ENCODE measurements around the gene ERFE. TPM values are rescaled to one million over a fixed set of nuclear protein-coding genes. Genes with fewer than 3 reads are reported as not detected.

ERFE gene
- total RNA-seq, 1 experiment from 2014 or later, result 10.3 TPM

GRCh38 chr2:238121511-238122286, 37.1 kb upstream of the ERFE start:
- no peaks in the 10 kb centered on the region for H3K36me3 ChIP-seq (ENCODE audit: control insufficient read depth, insufficient read depth, low read length)
- ChIA-PET CTCF (no interaction called here), POLR2A (no interaction called here)
- in situ Hi-C loops (cut with HindIII; ENCODE audit: low pct_unique_long_range_greater_than_20kb, low sequenced_read_pairs), result no loop called here
- no peak overlapping the region for H3K4me3 ChIP-seq (ENCODE audit: low read depth in 2 of 2, low read length in 2 of 2)
- intact Hi-C loops (cut with micrococcal nuclease; ENCODE audit: unreplicated experiment), result no loop called here
- no peaks in the 10 kb centered on the region for H3K4me1 ChIP-seq (ENCODE audit: control insufficient read depth, insufficient read depth, low read length)
- H3K27me3 ChIP-seq (ENCODE audit: control insufficient read depth, insufficient read depth, low read length), result no peaks in the 10 kb centered on the region
- no peaks in the 10 kb centered on the region for H3K9me3 ChIP-seq (ENCODE audit: control insufficient read depth, insufficient read depth, low read depth, low read length)
- no TSS peak for BruUV-seq (replicated peaks)
- TF ChIP-seq POLR2AphosphoS5 (IDR thresholded peaks at IDR 0.05; ENCODE audit: low read depth, low read length) (no peak), CTCF (IDR thresholded peaks at IDR 0.05) (no peak), TCF7L2 (IDR thresholded peaks at IDR 0.05; ENCODE audit: low read depth, low read length) (no peak), SIN3A (IDR thresholded peaks at IDR 0.05; ENCODE audit: borderline replicate concordance, insufficient read depth, low read depth, low read length) (no peak)
- TF ChIP-seq, protein P1, sequence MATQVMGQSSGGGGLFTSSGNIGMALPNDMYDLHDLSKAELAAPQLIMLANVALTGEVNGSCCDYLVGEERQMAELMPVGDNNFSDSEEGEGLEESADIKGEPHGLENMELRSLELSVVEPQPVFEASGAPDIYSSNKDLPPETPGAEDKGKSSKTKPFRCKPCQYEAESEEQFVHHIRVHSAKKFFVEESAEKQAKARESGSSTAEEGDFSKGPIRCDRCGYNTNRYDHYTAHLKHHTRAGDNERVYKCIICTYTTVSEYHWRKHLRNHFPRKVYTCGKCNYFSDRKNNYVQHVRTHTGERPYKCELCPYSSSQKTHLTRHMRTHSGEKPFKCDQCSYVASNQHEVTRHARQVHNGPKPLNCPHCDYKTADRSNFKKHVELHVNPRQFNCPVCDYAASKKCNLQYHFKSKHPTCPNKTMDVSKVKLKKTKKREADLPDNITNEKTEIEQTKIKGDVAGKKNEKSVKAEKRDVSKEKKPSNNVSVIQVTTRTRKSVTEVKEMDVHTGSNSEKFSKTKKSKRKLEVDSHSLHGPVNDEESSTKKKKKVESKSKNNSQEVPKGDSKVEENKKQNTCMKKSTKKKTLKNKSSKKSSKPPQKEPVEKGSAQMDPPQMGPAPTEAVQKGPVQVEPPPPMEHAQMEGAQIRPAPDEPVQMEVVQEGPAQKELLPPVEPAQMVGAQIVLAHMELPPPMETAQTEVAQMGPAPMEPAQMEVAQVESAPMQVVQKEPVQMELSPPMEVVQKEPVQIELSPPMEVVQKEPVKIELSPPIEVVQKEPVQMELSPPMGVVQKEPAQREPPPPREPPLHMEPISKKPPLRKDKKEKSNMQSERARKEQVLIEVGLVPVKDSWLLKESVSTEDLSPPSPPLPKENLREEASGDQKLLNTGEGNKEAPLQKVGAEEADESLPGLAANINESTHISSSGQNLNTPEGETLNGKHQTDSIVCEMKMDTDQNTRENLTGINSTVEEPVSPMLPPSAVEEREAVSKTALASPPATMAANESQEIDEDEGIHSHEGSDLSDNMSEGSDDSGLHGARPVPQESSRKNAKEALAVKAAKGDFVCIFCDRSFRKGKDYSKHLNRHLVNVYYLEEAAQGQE (IDR thresholded peaks at IDR 0.05; ENCODE audit: insufficient read depth in 1 of 2, low read depth in 2 of 2, low read length in 1 of 2), result no peak
- H3K27ac ChIP-seq (ENCODE audit: low read length), result no peak overlapping the region
- DNase-seq (ENCODE audit: low read depth, low spot score) (no peak), ATAC-seq (no peak)

DNA sequence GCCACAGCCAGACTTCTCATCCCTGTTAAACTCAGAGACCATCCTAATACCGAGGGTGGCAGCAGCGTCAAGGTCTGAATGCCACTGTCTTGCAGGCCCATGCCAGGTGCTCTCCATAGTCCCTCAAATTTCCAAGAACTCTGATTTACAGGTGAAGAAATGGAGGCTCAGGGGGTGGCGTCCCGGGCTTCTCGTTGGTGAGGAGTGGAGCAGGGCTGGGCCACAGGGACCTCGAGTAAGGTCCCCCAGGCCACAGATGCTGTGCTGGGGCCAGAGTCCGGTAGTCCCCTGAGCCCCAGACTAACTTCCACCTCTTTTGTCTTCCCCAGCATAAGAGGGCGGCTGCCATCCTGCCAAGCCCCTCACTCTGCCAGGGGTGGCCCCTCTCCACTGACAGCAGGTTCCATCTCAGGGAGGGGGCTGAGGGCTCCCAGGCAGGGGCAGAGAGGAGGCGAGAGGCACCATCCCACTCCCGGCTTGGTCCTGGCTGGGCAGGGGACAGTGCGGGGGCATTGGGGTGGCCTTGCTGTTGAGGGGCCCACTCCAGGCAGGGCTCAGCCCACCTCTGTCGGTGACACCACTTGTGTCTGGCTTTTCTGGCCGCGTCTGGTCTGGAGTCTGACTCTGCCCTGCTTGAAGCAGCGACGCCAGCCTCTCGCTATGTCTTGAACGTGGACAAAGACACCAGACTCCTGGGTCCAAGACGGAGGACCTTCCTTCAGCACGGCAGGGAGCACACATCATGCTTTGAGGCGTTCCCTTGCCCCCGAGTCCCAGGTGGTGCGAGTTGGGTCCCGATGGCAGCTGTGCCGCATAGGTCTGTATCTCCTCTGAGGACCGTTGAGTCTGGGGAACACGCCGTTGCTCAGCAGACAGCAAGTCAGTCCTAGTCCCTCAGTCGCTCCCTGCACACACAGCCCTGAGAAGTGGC, 36.2 kb upstream of the ERFE start:
- no peak overlapping the region for H3K27ac ChIP-seq (ENCODE audit: low read length)
- intact Hi-C loops (cut with micrococcal nuclease; ENCODE audit: unreplicated experiment) (no loop called here), in situ Hi-C loops (cut with HindIII; ENCODE audit: low pct_unique_long_range_greater_than_20kb, low sequenced_read_pairs) (no loop called here)
- H3K9me3 ChIP-seq (ENCODE audit: control insufficient read depth, insufficient read depth, low read depth, low read length), result no peaks in the 10 kb centered on the region
- TF ChIP-seq, protein P1 (IDR thresholded peaks at IDR 0.05; ENCODE audit: insufficient read depth in 1 of 2, low read depth in 2 of 2, low read length in 1 of 2), result no peak
- no peak for TF ChIP-seq TCF7L2 (IDR thresholded peaks at IDR 0.05; ENCODE audit: low read depth, low read length)
- no peak for TF ChIP-seq SIN3A (IDR thresholded peaks at IDR 0.05; ENCODE audit: borderline replicate concordance, insufficient read depth, low read depth, low read length)
- TF ChIP-seq POLR2AphosphoS5 (IDR thresholded peaks at IDR 0.05; ENCODE audit: low read depth, low read length), result no peak
- TF ChIP-seq CTCF (IDR thresholded peaks at IDR 0.05), result no peak
- H3K27me3 ChIP-seq (ENCODE audit: control insufficient read depth, insufficient read depth, low read length), result no peaks in the 10 kb centered on the region
- BruUV-seq (replicated peaks), result no TSS peak
- ChIA-PET CTCF (no interaction called here), POLR2A (interaction anchor here (0.6 kb wide), 1 partner anchor 33 kb away, joined by 5 read pairs; no protein-coding TSS in a partner anchor)
- no peak for ATAC-seq
- H3K36me3 ChIP-seq (ENCODE audit: control insufficient read depth, insufficient read depth, low read length), result no peaks in the 10 kb centered on the region
- no peak for DNase-seq (ENCODE audit: low read depth, low spot score)
- no peaks in the 10 kb centered on the region for H3K4me1 ChIP-seq (ENCODE audit: control insufficient read depth, insufficient read depth, low read length)
- H3K4me3 ChIP-seq (ENCODE audit: low read depth in 2 of 2, low read length in 2 of 2), result no peak overlapping the region
